Mucosa of descending colon (tissue), 3 donors: Measurements from ENCODE around the gene PTBP3. TPM values are rescaled to one million over a fixed set of nuclear protein-coding genes. Genes with fewer than 3 reads are reported as not detected.
"Not testable (repeated sequence)": the region's sequence is repeated elsewhere in the genome, so short reads cannot be mapped to it uniquely, and the experiment has no call there.

ENCODE experiments used
- ATAC-seq: fragments of 200-7000 bp; cut with Tn5 transposase; one replicate; pipeline ENCODE4 v1.9.1; 2020; ENCODE audit warnings: mild to moderate bottlenecking, moderate library complexity
- DNase-seq, 3 donors: peaks; one replicate each; pipeline ENCODE4 v3.0.0-alpha.2; 2020
- H3K36me3 ChIP-seq: fragments of 200-600 bp; one replicate; pipeline ENCODE4 v1.8.0; 2021; ENCODE audit warnings: low read depth, mild to moderate bottlenecking
- H3K4me1 ChIP-seq: fragments of 200-600 bp; one replicate; pipeline ENCODE4 v1.8.0; 2021; ENCODE audit warnings: low read depth, mild to moderate bottlenecking
- H3K4me3 ChIP-seq: fragments of 200-600 bp; one replicate; pipeline ENCODE4 v1.8.0; 2021; ENCODE audit warnings: mild to moderate bottlenecking
- H3K9me3 ChIP-seq: fragments of 200-600 bp; one replicate; pipeline ENCODE4 v1.8.0; 2021; ENCODE audit warnings: mild to moderate bottlenecking
- intact Hi-C, 2 donors: fragments of 100-400 bp; cut with DNase I in 1 of 2; cut with micrococcal nuclease in 1 of 2; formaldehyde crosslinking; loops; one replicate each; pipeline versions ENCODE4 v1.11.0 to v1.11.1; 2022; cut with DNase I, micrococcal nuclease
- total RNA-seq, 3 donors: library from RNA; stranded (reverse); fragmentation: NEBNext Ultra II Directional in 2 of 3; extraction: Animal tissue kit (Norgen Biotek cat#: 25700) in 2 of 3; gene quantifications; one replicate each; pipeline versions ENCODE4 v1.2.1 to v1.2.4, GENCODE V29; 2021 to 2023
- TF ChIP-seq, protein P1 (sequence below): fragments of 200-600 bp; IDR thresholded peaks from one replicate; pipeline ENCODE4 v1.8.0; 2022; ENCODE audit warnings: antibody characterized with exemption, mild to moderate bottlenecking
- donor health status: DM: no; HTN: no; CAD: no; lungs with moderate emphysema.
- donor health status: DM: no; HTN: no; CAD: no.
- donor health status: DM: no; HTN: yes; CAD: no.

PTBP3 gene
- total RNA-seq, 3 donors from 2014 or later, result 69.3 to 132 (median 125) TPM

DNA sequence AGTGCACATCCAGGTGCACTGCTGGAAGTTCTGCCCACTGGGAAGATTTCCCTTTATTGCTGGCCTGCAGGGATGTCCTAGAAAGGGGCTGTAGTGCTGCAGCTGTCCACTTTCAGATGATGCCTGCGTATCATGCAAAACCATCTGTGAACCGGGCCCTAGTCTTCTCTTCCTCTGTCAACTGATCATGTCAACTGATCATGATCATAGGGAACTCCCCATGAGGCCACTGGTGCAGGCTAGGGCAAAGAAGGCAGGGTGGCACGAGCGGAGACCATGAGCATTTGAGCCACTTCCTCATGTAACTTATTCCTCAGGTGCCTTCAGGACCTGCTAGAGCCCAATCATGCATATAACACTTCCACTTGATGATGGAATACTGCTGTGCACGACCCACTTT is 41.9 kb upstream of the PTBP3 start:
- no peaks in the 10 kb centered on the region for H3K9me3 ChIP-seq
- no peak for DNase-seq
- intact Hi-C loops, result no loop called here
- TF ChIP-seq, protein P1, sequence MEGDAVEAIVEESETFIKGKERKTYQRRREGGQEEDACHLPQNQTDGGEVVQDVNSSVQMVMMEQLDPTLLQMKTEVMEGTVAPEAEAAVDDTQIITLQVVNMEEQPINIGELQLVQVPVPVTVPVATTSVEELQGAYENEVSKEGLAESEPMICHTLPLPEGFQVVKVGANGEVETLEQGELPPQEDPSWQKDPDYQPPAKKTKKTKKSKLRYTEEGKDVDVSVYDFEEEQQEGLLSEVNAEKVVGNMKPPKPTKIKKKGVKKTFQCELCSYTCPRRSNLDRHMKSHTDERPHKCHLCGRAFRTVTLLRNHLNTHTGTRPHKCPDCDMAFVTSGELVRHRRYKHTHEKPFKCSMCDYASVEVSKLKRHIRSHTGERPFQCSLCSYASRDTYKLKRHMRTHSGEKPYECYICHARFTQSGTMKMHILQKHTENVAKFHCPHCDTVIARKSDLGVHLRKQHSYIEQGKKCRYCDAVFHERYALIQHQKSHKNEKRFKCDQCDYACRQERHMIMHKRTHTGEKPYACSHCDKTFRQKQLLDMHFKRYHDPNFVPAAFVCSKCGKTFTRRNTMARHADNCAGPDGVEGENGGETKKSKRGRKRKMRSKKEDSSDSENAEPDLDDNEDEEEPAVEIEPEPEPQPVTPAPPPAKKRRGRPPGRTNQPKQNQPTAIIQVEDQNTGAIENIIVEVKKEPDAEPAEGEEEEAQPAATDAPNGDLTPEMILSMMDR, result no peak
- no peak overlapping the region for H3K4me3 ChIP-seq
- H3K4me1 ChIP-seq, result peaks cover 15% of the 10 kb centered on the region
- ATAC-seq, result no peak
- no peaks in the 10 kb centered on the region for H3K36me3 ChIP-seq

- ATAC-seq, intact Hi-C loops, H3K4me3 ChIP-seq, H3K36me3 ChIP-seq, H3K9me3 ChIP-seq, DNase-seq: not testable (repeated sequence)
- peaks cover 15% of the 10 kb centered on the region for H3K4me1 ChIP-seq
These were observed 40.8 kb upstream of the PTBP3 start for GRCh38 chr9:112374232-112374631.

DNA sequence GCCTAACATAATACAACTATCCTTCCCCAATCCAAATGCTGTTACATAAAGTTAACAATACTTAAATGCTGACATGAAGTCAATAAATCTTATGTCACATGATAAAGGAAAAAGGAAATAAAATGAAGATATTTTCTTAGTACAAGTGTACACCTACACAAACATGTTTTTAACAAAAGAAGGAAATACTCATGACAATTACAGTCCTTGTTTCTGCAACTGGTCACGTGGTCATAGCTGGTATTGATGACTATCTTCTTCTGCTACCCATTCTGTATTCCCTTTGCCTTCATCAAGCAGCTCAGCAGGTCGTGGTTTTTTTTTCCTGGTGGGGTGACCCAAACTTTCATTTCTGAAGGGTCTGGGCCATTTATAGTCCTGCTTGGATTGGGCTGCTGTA is 40.2 kb upstream of the PTBP3 start:
- intact Hi-C loops, result not testable (repeated sequence)
- peaks cover 14% of the 10 kb centered on the region for H3K4me1 ChIP-seq

DNA sequence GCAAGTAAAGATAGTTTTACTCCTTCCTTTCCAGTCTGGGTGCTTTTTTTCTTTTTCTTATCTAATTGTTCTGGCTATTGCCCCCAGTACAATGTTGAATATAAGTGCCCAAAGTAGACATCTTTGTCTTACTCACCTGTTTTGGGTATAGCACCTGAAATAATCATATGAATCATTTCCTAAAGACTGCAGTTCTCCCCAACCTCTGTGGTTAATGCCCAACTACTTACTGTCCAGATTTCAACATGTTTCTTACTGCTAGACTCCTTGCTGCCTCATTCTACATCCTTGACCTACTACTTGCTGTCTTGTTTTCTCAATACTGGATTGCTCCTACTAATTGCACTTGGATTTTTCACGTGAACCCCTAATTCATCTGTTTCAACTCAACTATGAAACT is 37.6 kb upstream of the PTBP3 start:
- DNase-seq (no peak), ATAC-seq (no peak)
- H3K36me3 ChIP-seq, result no peaks in the 10 kb centered on the region
- intact Hi-C loops, result no loop called here
- no peaks in the 10 kb centered on the region for H3K4me1 ChIP-seq
- peaks cover 5% of the 10 kb centered on the region for H3K9me3 ChIP-seq
- TF ChIP-seq, protein P1, result no peak
- no peak overlapping the region for H3K4me3 ChIP-seq

More for the DNA sequence above, 40.2 kb upstream of the PTBP3 start:
- not testable (repeated sequence) for H3K36me3 ChIP-seq, DNase-seq, H3K4me3 ChIP-seq, H3K9me3 ChIP-seq, ATAC-seq

DNA sequence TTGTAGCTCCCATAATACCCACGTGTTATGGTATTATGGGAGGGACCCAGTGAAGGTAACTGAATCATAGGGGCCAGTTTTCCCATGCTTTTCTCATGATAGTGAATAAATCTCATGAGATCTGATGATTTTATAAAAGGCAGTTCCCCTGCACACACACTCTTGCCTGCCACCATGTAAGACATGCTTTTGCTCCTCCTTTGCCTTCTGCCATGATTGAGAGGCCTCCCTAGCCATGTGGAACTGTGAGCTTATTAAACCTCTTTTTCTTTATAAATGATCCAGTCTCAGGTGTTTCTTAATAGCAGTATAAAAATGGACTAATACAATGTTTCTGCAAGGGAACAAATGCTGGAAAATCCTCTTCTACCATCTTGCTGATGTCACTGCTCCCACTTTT is 36.4 kb upstream of the PTBP3 start:
- ATAC-seq (no peak), DNase-seq (no peak)
- TF ChIP-seq, protein P1, result no peak
- intact Hi-C loops, result no loop called here
- Histone ChIP-seq H3K9me3 (peaks cover 5% of the 10 kb centered on the region), H3K4me1 (no peaks in the 10 kb centered on the region), H3K36me3 (no peaks in the 10 kb centered on the region), H3K4me3 (no peak overlapping the region)

- Histone ChIP-seq H3K4me3 (no peak overlapping the region), H3K9me3 (peaks cover 5% of the 10 kb centered on the region), H3K4me1 (no peaks in the 10 kb centered on the region), H3K36me3 (no peaks in the 10 kb centered on the region)
- intact Hi-C loops, result no loop called here
- ATAC-seq (no peak), DNase-seq (no peak)
- TF ChIP-seq, protein P1, result no peak
These were observed 34.0 kb upstream of the PTBP3 start for GRCh38 chr9:112367465-112367864.

- no peak for ATAC-seq
These were observed 33.2 kb upstream of the PTBP3 start for GRCh38 chr9:112366591-112366990.

DNA sequence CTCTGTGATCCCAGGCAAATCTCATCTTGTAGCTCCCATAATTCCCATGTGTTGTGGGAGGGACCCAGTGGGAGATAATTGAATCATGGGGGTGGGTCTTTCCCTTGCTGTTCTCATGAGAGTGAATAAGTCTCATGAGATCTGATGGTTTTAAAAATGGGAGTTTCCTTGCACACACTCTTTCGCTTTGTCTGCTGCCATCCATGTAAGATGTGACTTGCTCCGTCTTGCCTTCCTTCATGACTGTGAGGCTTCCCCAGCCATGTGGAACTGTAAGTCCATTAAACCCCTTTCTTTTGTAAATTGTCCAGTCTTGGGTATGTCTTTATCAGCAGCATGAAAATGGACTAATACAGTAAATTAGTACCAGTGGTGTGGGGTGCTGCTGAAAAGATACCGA is 31.8 kb upstream of the PTBP3 start:
- H3K4me1 ChIP-seq, DNase-seq, H3K9me3 ChIP-seq, H3K4me3 ChIP-seq, ATAC-seq, intact Hi-C loops, H3K36me3 ChIP-seq: not testable (repeated sequence)

More at GRCh38 chr9:112366591-112366990, 33.2 kb upstream of the PTBP3 start:
- intact Hi-C loops, result no loop called here
- TF ChIP-seq, protein P1, result no peak
- Histone ChIP-seq H3K9me3 (peaks cover 5% of the 10 kb centered on the region), H3K4me3 (no peak overlapping the region), H3K4me1 (no peaks in the 10 kb centered on the region), H3K36me3 (no peaks in the 10 kb centered on the region)
- DNase-seq, result no peak
